Breast epithelium (tissue), 3 donors: ENCODE measurements around the gene VAV3.

Source experiments
- POLR2A ChIP-seq: fragments of 450-650 bp; IDR thresholded peaks from one replicate; pipeline ENCODE4 v1.6.1; 2016; ENCODE audit warnings: antibody characterized with exemption, mild to moderate bottlenecking, moderate library complexity
- POLR2AphosphoS5 ChIP-seq, 3 donors: sonication (generic); formaldehyde crosslinking; IDR thresholded peaks; one replicate each; pipeline ENCODE4 v1.6.1; 2017; ENCODE audit warnings: antibody characterized with exemption in 3 of 3
- TF ChIP-seq, protein P1 (sequence below), 3 donors: fragments of 450-650 bp; IDR thresholded peaks; one replicate each; pipeline ENCODE4 v1.5.1; 2016 to 2017; ENCODE audit warnings: antibody characterized with exemption in 3 of 3, mild to moderate bottlenecking in 3 of 3, moderate library complexity in 3 of 3

DNA sequence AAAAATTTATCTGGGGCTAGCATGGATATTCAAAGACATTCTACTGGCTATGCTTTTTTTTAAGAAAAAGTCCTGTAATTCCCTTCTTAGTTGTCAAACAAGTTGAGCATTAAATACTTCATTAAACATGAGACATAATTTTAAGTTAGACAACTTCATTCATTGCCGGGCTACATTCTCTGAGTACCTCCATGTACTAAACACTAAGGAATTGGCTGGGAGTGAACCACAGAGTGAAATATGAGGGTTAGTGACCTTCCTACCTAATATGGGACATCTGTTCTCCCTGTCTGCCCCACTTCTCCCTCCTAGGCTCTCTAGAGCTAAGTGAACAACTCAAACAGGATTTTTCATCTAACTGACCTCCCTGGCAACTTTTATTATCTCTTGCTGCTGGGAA lies 370.4 kb downstream of the VAV3 start:
- TF ChIP-seq, protein P1, sequence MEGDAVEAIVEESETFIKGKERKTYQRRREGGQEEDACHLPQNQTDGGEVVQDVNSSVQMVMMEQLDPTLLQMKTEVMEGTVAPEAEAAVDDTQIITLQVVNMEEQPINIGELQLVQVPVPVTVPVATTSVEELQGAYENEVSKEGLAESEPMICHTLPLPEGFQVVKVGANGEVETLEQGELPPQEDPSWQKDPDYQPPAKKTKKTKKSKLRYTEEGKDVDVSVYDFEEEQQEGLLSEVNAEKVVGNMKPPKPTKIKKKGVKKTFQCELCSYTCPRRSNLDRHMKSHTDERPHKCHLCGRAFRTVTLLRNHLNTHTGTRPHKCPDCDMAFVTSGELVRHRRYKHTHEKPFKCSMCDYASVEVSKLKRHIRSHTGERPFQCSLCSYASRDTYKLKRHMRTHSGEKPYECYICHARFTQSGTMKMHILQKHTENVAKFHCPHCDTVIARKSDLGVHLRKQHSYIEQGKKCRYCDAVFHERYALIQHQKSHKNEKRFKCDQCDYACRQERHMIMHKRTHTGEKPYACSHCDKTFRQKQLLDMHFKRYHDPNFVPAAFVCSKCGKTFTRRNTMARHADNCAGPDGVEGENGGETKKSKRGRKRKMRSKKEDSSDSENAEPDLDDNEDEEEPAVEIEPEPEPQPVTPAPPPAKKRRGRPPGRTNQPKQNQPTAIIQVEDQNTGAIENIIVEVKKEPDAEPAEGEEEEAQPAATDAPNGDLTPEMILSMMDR (IDR thresholded peaks at IDR 0.05), result no peak
- TF ChIP-seq POLR2A, result no peak
- TF ChIP-seq POLR2AphosphoS5 (IDR thresholded peaks at IDR 0.05), result no peak
